NB4 (cell line): ENCODE data around the gene TAS2R1.

ENCODE experiments used
- DNase-seq: peaks from one replicate; pipeline ENCODE4 v3.0.0; 2010; ENCODE audit warnings: low read depth
- H3K4me3 ChIP-seq: one replicate; pipeline ENCODE4 v1.5.1; 2011; ENCODE audit warnings: mild to moderate bottlenecking, low read depth, low read length, moderate library complexity
- CTCF ChIP-seq: IDR thresholded peaks from one replicate; pipeline ENCODE4 v1.5.1; 2012; ENCODE audit warnings: low read depth, low read length
- MAX ChIP-seq: IDR thresholded peaks from 2 replicates; pipeline ENCODE4 v1.6.1; 2011; ENCODE audit warnings: low read depth, low read length
- MYC ChIP-seq: IDR thresholded peaks from 2 replicates; pipeline ENCODE4 v1.6.1; 2011; ENCODE audit warnings: low read depth, low read length
- POLR2A ChIP-seq: IDR thresholded peaks from 2 replicates; pipeline ENCODE4 v1.6.1; 2011; ENCODE audit warnings: mild to moderate bottlenecking; ENCODE audit not compliant: insufficient read length; ENCODE audit errors: extremely low read depth

TAS2R1 gene

GRCh38 chr5:9615331-9615730, 14.8 kb downstream of the TAS2R1 start:
- no peak for DNase-seq
- H3K4me3 ChIP-seq, result no peak overlapping the region
- TF ChIP-seq CTCF, result no peak
- TF ChIP-seq MYC, result no peak
- no peak for TF ChIP-seq MAX
- no peak for TF ChIP-seq POLR2A

GRCh38 chr5:9613360-9613759, 16.8 kb downstream of the TAS2R1 start:
- no peak for TF ChIP-seq MAX
- TF ChIP-seq CTCF, result no peak
- no peak for TF ChIP-seq POLR2A
- TF ChIP-seq MYC, result no peak
- no peak for DNase-seq
- no peak overlapping the region for H3K4me3 ChIP-seq

GRCh38 chr5:9610969-9611368, 19.2 kb downstream of the TAS2R1 start:
- no peak for DNase-seq
- no peak overlapping the region for H3K4me3 ChIP-seq
- TF ChIP-seq MAX, result no peak
- no peak for TF ChIP-seq CTCF
- no peak for TF ChIP-seq POLR2A
- TF ChIP-seq MYC, result no peak

- TF ChIP-seq POLR2A (no peak), MAX (no peak), CTCF (no peak), MYC (no peak)
- no peak for DNase-seq
- H3K4me3 ChIP-seq, result no peak overlapping the region
Measured at GRCh38 chr5:9610364-9610763, 19.8 kb downstream of the TAS2R1 start.

GRCh38 chr5:9608093-9608492, 22.1 kb downstream of the TAS2R1 start:
- H3K4me3 ChIP-seq, result no peak overlapping the region
- TF ChIP-seq MAX (no peak), POLR2A (no peak), MYC (no peak), CTCF (no peak)
- DNase-seq, result no peak
